Raji (cell line): ENCODE results near the gene TMC6.

ENCODE experiments used
- POLR2A ChIP-seq: IDR thresholded peaks from 2 replicates; pipeline ENCODE4 v1.6.1; 2011; ENCODE audit warnings: low read depth, low read length, control low read depth; ENCODE audit not compliant: insufficient read depth

TMC6 gene

DNA sequence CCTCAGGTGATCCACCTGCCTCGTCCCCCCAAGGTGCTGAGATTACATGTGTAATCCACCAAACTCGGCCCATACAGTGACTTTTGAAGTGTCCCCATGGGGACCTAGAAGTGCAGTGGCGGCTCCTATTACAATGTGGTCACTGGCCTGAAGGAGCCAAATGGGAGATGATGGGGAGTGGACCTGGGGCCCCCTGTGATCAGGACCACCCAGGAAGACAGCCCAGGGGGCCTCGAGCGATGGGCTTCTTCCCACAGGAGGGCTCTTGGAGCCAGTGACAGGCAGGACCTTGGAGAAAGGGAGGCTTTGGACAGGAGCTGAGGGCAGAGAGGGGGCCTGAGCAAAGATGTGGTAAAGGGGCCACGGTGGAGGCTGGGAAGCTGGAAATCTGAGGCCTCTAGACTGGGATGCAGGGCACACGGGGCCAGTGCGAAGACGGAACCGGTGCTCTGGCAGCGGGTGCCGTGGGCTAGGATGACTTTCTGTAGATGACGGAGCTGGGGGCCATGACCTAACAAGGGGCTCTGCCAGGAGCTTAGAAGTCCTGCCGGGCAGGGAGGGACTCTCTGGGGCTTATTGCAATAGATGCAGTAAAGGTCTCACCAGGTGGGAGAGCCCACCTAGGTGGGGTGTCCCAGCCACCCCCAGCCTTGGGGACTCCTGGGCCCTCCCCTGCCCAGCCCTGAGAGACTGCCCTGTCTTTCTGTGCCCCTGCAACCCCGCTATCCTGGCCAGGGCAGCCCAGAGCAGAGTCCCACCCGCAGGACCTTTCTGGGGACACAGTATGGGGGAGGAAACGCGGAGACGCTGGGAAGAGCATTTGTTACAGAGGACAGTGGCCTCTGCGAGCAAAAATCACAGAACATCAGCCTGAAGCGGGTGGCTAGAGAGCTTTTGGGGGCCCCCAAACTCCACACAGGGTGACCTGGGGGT, 14.9 kb upstream of the TMC6 start:
- no peak for TF ChIP-seq POLR2A

DNA sequence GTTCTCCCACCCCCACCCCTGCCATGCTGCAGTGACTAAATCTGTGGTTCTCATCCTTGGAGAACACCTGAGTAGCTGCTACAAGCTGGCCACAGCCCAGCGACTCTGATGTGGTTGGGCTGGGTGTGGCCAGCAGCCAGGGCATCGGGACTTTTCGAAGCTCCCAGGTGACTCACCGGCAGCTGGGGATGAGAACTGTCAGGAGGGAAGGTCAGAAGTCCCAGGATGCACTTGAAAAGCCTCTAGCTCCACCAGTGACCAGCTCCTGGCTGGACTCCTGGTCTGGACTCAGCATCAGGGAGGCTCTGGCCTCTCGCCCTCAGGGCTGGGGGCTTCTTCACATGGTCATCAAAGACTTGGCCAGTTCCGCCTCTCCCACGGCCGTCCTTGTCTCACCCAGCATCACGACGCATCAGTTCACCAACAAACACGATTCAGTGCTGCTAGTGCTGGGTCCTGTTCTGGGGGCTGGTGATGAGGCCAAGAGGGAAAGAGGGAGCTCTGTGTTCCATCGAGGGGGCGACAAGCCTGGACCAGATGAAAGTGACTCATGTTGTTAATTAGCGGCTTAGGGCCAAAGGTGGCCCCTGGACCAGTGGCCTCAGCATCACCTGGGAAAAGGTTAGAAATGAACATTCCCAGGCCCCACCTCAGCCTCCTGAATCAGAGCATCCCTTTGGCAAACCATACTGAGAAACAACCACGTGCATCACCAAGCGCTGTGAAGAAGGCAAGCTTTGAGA, 13.7 kb upstream of the TMC6 start:
- TF ChIP-seq POLR2A = no peak

DNA sequence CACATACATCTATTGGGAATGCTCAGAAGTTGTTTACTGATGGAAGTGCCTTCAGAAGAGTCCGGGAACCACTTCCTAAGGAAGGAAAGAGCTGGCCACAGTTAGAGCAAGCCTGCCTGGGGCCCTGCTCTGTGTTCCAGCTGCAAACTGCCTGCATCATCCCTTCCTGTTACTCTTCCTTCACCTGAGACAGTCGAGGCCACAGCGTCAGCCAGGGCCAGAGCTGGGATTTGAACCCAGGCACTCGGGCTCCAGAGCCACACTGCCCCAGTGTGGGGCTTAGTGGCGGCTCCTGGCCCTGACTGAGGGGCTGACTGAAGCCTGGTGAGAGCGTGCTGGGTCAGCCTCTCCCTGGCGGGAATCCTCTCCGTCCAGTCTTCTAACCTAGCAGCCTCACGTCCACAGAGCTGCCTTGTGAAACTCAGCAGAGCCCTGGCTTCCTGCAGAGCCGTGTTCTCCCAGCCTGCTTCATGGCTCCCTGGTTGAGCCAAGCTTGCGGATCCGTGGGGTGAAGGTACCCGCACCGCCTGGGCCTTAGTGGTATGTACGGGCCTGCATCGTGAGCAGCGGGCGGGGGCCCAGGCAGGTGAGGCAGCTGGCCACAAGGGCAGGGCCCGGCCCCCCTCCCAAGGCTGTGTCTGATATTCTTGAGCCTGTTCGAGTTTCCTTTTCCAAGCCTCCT, 13.0 kb upstream of the TMC6 start:
- no peak for TF ChIP-seq POLR2A

DNA sequence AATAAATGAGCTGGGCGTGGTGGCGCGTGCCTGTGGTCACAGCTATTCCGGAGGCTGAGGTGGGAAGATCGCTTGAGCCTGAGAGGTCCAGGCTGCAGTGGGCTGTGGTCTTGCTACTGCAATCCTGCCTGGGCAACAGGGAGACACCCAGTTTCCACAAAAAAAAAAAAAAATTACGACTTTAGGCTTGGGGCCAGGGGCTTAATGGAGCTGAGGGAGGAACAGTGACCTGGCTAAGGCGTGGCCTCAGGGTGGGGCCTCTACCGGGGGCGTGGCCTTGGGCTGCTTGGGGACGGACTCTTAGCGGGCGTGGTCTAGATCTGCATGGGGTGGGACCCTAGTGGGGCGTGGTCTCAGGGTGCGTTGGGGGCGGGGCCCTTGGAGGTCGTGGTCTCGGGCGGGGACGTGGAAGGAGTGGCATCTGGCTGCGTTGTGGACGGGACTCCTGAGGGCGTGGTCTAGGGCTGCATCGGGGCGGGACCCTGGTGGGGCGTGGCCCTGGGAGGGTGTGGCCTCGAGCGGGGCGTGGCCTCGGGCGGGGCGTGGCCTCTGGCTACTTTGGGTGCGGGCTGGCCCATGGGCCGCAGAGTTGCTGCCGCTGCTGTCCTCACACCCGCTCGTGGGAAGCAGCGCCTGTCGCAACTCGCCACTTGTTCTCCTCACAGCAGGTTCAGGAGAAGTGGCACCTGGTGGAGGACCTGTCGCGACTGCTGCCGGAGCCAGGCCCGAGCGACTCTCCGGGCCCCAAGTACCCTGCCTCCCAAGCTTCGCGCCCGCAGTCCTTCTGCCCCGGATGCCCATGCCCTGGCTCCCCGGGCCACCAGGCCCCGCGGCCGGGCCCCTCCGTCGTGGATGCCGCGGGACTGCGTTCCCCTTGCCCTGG, 11.9 kb upstream of the TMC6 start:
- peak; percentile 64 for TF ChIP-seq POLR2A

DNA sequence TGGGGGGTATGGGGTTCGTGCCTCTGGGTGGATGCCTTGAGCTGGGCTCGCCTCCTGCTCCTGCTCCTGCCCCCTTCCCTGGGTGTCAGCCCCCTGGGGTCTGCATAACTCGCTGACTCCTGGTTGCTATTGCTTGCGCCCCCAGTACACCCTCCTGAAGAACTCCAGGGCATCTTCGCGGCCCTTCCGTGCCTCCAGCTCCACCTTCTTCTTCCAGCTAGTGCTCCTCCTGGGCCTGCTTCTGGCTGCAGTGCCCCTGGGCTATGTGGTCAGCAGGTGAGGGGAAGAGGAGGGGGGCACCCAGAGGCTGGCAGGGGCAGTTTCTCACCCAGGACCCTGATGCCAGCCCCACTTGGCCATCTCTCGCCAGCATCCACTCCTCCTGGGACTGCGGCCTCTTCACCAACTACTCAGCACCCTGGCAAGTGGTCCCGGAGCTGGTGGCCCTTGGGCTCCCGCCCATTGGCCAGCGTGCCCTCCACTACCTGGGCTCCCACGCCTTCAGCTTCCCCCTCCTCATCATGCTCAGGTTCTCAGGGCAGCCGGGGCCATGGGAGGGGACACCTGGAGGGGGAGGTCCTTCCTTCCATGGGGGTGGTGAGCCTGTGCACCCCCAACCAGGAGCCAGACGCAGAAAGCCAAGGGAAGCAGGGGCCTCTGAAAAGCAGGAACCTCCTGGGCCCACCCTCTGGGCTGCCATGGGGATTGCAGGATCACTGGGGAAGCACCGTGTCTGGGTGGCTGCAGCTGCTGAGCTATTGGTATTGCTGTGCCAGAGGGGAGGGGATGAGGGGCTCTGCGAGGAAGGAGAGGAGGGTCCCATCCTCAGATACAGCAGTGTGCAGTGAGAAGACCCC, 9.9 kb upstream of the TMC6 start:
- no peak for TF ChIP-seq POLR2A

DNA sequence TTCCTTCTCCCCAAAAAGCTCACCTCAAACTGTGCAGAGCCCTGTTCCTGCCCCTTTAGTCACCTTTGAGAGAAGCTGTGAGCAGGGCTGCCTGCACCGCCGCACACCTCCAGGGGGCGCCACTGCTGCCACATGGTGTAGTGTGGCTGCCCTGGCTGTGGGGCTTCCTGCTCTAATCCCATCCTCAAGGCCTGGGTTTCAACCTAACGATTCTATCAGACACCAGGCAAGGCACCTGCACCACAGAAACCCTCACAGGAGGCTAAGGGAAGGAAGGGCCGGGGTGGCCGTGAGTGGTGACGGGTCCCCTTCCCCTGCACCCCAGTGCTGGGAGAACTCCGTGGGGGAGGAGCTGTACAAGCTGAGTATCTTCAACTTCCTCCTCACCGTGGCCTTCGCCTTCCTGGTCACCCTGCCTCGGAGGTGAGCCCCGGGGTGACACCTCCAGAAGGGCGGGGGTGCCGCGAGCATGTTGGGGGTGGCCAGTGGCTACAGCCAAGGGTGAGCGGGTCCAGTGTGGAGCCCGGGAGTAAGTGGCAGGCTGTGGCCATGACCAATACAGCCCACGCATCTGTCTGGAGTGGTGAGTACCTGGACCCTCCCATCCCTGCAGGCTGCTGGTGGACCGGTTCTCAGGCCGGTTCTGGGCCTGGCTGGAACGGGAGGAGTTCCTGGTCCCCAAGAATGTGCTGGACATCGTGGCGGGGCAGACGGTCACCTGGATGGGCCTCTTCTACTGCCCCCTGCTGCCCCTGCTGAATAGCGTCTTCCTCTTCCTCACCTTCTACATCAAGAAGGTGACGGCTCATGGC, 9.0 kb upstream of the TMC6 start:
- TF ChIP-seq POLR2A = 0 out of 2 replicates have a peak, but pooled peaks have one; percentile 34

GRCh38 chr17:78135858-78136500, 7.4 kb upstream of the TMC6 start:
- no peak for TF ChIP-seq POLR2A

- TF ChIP-seq POLR2A = no peak
These were observed 6.4 kb upstream of the TMC6 start for GRCh38 chr17:78134899-78135385.

- TF ChIP-seq POLR2A = no peak
These were observed 5.7 kb upstream of the TMC6 start for GRCh38 chr17:78133971-78134898.

DNA sequence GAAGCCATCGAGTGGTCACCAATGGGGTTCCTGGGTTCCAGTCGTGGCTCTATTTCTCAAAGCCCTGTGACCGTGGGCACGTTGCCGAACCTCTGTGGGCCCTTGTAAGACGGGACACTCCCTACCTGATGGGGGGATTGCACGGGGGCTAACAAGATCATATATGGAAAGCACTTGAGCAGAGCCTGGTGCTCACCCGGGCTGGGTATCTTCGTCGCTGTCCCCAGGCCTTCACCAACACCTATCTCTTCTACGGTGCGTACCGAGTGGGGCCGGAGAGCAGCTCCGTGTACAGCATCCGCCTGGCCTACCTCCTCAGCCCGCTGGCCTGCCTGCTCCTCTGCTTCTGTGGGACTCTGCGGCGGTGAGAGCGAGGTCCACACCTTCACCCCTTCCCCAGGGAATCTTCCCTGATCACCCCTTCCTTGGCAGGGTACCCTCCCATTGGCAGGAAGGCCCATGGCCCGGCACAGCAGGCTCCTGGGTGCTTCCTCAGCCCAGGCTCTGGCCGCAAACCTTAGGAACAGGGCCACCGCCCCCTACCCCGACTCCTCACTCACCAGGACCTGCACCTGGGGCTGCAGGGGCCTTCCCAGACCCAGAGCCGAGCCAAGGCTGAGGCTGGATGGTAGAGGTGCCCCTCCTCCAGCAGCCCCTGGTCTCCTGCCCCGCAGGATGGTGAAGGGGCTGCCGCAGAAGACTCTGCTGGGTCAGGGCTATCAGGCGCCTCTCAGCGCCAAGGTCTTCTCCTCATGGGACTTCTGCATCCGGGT, 4.8 kb upstream of the TMC6 start:
- no peak for TF ChIP-seq POLR2A

DNA sequence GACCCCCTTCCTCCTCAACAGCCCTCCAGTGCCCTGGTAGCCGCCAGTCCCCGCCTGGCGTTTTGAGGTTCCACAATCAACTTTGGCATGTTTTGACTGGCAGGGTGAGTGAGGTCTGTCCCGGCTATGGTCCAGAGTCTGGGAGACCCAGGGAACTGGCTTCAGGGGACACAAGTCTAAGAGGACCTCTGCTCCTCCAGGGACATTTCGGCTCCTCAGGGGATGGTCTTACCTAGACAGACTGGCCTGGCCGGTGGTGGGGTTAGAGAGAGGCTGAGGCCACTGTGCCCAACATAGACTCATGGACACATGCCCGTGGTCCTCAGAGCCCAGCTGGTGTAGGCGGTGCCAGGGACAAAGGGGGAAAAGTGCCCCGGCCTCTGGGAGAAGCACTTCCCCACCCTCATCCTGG, 4.2 kb upstream of the TMC6 start:
- TF ChIP-seq POLR2A = no peak
